Stomach (tissue), 4 donors: Measurements from ENCODE around the gene DZIP1.

ENCODE experiments used
- EP300 ChIP-seq: sonication (generic); formaldehyde crosslinking; IDR thresholded peaks from one replicate; pipeline ENCODE4 v1.6.1; 2017; ENCODE audit warnings: antibody characterized with exemption
- POLR2A ChIP-seq, 4 donors: fragments of 450-650 bp; IDR thresholded peaks; one replicate each; pipeline ENCODE4 v1.6.1; 2016; ENCODE audit warnings: antibody characterized with exemption in 4 of 4, control low read depth in 2 of 4, mild to moderate bottlenecking in 1 of 4, moderate library complexity in 1 of 4
- POLR2AphosphoS5 ChIP-seq, 3 donors: sonication (generic); formaldehyde crosslinking; IDR thresholded peaks; one replicate each; pipeline ENCODE4 v1.6.1; 2016; ENCODE audit warnings: antibody characterized with exemption in 3 of 3
- TF ChIP-seq, protein P1 (sequence below), 7 experiments: fragments of 450-650 bp in 4 of 7; fragments of 200-600 bp in 3 of 7; sonication (generic) in 3 of 7; IDR thresholded peaks; one replicate each; pipeline ENCODE4 v1.5.1; 2016 to 2019; ENCODE audit warnings: antibody characterized with exemption in 7 of 7, control low read depth in 2 of 7, mild to moderate bottlenecking in 1 of 7

DNA sequence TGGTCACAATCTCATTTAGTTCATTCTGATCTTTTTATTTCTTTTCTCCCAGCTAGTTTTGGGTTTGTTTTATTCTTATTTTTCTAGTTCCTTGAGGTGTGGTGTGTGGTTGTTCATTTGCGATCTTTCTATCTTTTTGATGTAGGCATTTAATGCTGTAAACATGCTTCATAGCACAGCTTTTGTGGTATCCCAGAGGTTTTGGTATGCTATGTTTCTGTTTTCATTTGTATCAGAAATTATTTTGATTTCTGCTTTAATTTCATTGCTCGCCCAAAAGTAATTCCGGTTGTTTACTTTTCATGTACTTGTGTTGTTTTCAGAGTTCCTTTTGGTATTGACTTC is 45.0 kb upstream of the DZIP1 start:
- TF ChIP-seq, protein P1, sequence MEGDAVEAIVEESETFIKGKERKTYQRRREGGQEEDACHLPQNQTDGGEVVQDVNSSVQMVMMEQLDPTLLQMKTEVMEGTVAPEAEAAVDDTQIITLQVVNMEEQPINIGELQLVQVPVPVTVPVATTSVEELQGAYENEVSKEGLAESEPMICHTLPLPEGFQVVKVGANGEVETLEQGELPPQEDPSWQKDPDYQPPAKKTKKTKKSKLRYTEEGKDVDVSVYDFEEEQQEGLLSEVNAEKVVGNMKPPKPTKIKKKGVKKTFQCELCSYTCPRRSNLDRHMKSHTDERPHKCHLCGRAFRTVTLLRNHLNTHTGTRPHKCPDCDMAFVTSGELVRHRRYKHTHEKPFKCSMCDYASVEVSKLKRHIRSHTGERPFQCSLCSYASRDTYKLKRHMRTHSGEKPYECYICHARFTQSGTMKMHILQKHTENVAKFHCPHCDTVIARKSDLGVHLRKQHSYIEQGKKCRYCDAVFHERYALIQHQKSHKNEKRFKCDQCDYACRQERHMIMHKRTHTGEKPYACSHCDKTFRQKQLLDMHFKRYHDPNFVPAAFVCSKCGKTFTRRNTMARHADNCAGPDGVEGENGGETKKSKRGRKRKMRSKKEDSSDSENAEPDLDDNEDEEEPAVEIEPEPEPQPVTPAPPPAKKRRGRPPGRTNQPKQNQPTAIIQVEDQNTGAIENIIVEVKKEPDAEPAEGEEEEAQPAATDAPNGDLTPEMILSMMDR (IDR thresholded peaks at IDR 0.05): no peak
- no peak for TF ChIP-seq EP300
- no peak for TF ChIP-seq POLR2A (IDR thresholded peaks at IDR 0.05)
- TF ChIP-seq POLR2AphosphoS5 (IDR thresholded peaks at IDR 0.05): no peak
